ENCODE data around the gene WASF1. TPM values are rescaled to one million over a fixed set of nuclear protein-coding genes. Genes with fewer than 3 reads are reported as not detected.
A peak's percentile ranks its signal among the peaks of the same experiment; 100 is the strongest.
"Not testable (repeated sequence)": the region's sequence is repeated elsewhere in the genome, so short reads cannot be mapped to it uniquely, and the experiment has no call there.

The WASF1 gene
- total and polyA plus RNA-seq, 12 donors: 0.43 to 3.1 (median 0.99) TPM

DNA sequence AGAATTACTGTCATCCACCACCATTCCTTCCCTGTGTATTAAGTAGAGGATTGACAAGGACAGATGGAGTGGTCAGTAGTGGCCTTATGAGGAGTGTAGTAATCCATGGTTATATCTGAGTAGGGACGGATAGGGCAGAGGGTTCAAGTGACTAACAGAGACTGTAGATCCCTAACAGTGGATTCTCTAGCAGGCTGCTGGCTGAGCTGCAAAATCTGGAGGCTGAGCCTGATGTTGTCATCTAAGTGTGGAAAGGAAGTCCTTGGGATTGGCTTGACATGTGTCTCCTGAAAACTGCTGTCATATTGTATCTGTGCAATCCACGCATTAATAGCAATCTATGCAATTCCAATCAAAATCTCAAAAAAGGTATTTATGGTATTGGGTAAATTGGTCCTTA lies 94.2 kb downstream of the WASF1 start:
- intact Hi-C loops (cut with DNase I): no loop called here
- no peaks in the 10 kb centered on the region for H3K36me3 ChIP-seq
- no peak for DNase-seq
- TF ChIP-seq CTCF (IDR thresholded peaks at IDR 0.05): no peak
- H3K4me3 ChIP-seq: no peak overlapping the region
- H3K4me1 ChIP-seq: no peaks in the 10 kb centered on the region
- H3K27me3 ChIP-seq: no peaks in the 10 kb centered on the region
- ATAC-seq: no peak
- H3K9me3 ChIP-seq: peaks cover 0 to 3% (median 0%) of the 10 kb centered on the region in 11 donors
- 93% methylated on average over 2 of the region's 2 CpGs for WGBS, 2 donors
- no peak overlapping the region for H3K27ac ChIP-seq

- no peak for TF ChIP-seq CTCF (IDR thresholded peaks at IDR 0.05)
- intact Hi-C loops (cut with DNase I): no loop called here
These were observed 95.4 kb downstream of the WASF1 start for GRCh38 chr6:110083875-110084585.

GRCh38 chr6:110075406-110075805 lies 104.1 kb downstream of the WASF1 start:
- no peaks in the 10 kb centered on the region for H3K9me3 ChIP-seq
- 73 to 76% methylated on average over 1 of the region's 1 CpG for WGBS, 2 donors
- H3K27ac ChIP-seq: no peak overlapping the region
- no peak for ATAC-seq
- no peaks in the 10 kb centered on the region for H3K36me3 ChIP-seq
- no peak overlapping the region for H3K4me3 ChIP-seq
- no peak for TF ChIP-seq CTCF (IDR thresholded peaks at IDR 0.05)
- no peak for DNase-seq
- H3K27me3 ChIP-seq: peaks cover 0 to 7% (median 0%) of the 10 kb centered on the region in 7 donors
- H3K4me1 ChIP-seq: no peaks in the 10 kb centered on the region
- intact Hi-C loops (cut with DNase I): no loop called here

More at GRCh38 chr6:110083875-110084585, 95.4 kb downstream of the WASF1 start:
- H3K27ac ChIP-seq: no peak overlapping the region
- H3K4me1 ChIP-seq: no peaks in the 10 kb centered on the region
- H3K36me3 ChIP-seq: no peaks in the 10 kb centered on the region
- 69 to 88% methylated on average over 1 of the region's 1 CpG for WGBS, 2 donors
- H3K4me3 ChIP-seq: no peak overlapping the region
- ATAC-seq: no peak
- H3K9me3 ChIP-seq: no peaks in the 10 kb centered on the region
- no peaks in the 10 kb centered on the region for H3K27me3 ChIP-seq
- no peak for DNase-seq

GRCh38 chr6:110073474-110073873 lies 106.0 kb downstream of the WASF1 start:
- DNase-seq; ATAC-seq; H3K27me3 ChIP-seq; H3K27ac ChIP-seq; H3K4me1 ChIP-seq; H3K9me3 ChIP-seq; intact Hi-C loops (cut with DNase I); H3K36me3 ChIP-seq; H3K4me3 ChIP-seq: not testable (repeated sequence)

DNA sequence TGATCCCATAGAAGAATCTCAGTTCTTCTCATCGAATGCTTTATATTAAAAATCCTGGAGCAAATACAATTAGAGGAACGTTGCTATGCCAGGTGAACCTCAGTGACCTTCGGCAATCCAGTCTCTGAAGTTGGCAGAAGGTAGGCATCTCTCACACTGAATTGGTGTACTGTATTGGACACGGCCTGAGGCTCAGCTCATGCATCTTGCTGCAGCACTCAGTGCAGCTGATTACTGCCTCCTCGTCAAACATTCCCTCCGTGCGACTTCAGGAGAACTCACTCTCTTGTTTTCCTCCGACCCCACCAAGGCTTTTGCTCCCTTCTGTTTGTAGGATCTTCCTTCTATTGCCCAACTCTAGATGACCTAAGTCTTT lies 110.9 kb downstream of the WASF1 start:
- peak overlapping the region in 4 of 10 donors; percentile 3 to 65 (median 44) for H3K27ac ChIP-seq
- no peak overlapping the region for H3K4me3 ChIP-seq
- TF ChIP-seq CTCF (IDR thresholded peaks at IDR 0.05): no peak
- DNase-seq (no peak), ATAC-seq (peak in 5 of 8 donors; percentile 43 to 73 (median 65))
- no peaks in the 10 kb centered on the region for H3K36me3 ChIP-seq
- H3K4me1 ChIP-seq: peaks cover 0 to 12% (median 0%) of the 10 kb centered on the region in 9 donors
- no peaks in the 10 kb centered on the region for H3K9me3 ChIP-seq
- WGBS, 2 donors: 51 to 57% methylated on average over 8 of the region's 8 CpGs
- intact Hi-C loops (cut with DNase I): loop anchor here in 1 of 10 donors (10.0 kb wide), 1 partner anchor 326 kb away; no protein-coding TSS in a partner anchor
- H3K27me3 ChIP-seq: peaks cover 0 to 8% (median 0%) of the 10 kb centered on the region in 7 donors

Measured in heart right ventricle (tissue), 16 donors.